Measurements from ENCODE around the gene USP34. TPM values are rescaled to one million over a fixed set of nuclear protein-coding genes. Genes with fewer than 3 reads are reported as not detected.

USP34 gene
- total and polyA plus RNA-seq, 4 donors, result 13.4 to 82.7 (median 51.1) TPM

GRCh38 chr2:61416871-61417645 lies 53.8 kb downstream of the USP34 start:
- no peaks in the 10 kb centered on the region for H3K9me3 ChIP-seq (ENCODE audit: control insufficient read depth in 4 of 4, low read length in 3 of 4)
- DNase-seq (ENCODE audit: low spot score), result no peak
- H3K27ac ChIP-seq (ENCODE audit: low read depth in 1 of 2, low read length in 2 of 2), result no peak overlapping the region
- H3K27me3 ChIP-seq (ENCODE audit: control insufficient read depth in 4 of 4, insufficient read depth in 4 of 4, low read length in 3 of 4), result no peaks in the 10 kb centered on the region
- WGBS, result 91% methylated on average over 9 of the region's 9 CpGs
- TF ChIP-seq HNF4G (IDR thresholded peaks at IDR 0.05) (no peak), TAF1 (conservative IDR thresholded peaks at IDR 0.05) (no peak), ZBTB33 (IDR thresholded peaks at IDR 0.05) (no peak), JUND (IDR thresholded peaks at IDR 0.05) (no peak), HNF4A (conservative IDR thresholded peaks at IDR 0.05) (no peak), RXRA (IDR thresholded peaks at IDR 0.05) (no peak), YY1 (IDR thresholded peaks at IDR 0.05) (no peak), MAX (IDR thresholded peaks at IDR 0.05) (no peak), RAD21 (IDR thresholded peaks at IDR 0.05) (no peak), CTCF (IDR thresholded peaks at IDR 0.05; ENCODE audit: low read depth, low read length, missing input control) (no peak), SP1 (IDR thresholded peaks at IDR 0.05) (no peak), GABPA (IDR thresholded peaks at IDR 0.05 in 1 of 2, conservative IDR thresholded peaks at IDR 0.05 in 1 of 2) (no peak), NR2F2 (IDR thresholded peaks at IDR 0.05) (no peak)
- no peaks in the 10 kb centered on the region for H3K36me3 ChIP-seq (ENCODE audit: control insufficient read depth in 4 of 4, insufficient read depth in 3 of 4, low read depth in 1 of 4, low read length in 3 of 4)
- H3K4me3 ChIP-seq (ENCODE audit: low read depth in 1 of 3, low read length in 3 of 3), result no peak overlapping the region
- H3K9ac ChIP-seq (ENCODE audit: low read depth in 1 of 2, low read length in 2 of 2), result no peak overlapping the region
- H3K4me1 ChIP-seq (ENCODE audit: control insufficient read depth in 4 of 4, insufficient read depth in 4 of 4, low read length in 3 of 4), result peaks cover 0 to 17% (median 11%) of the 10 kb centered on the region in 4 donors

GRCh38 chr2:61415265-61415664 lies 55.6 kb downstream of the USP34 start:
- Histone ChIP-seq H3K4me1 (ENCODE audit: control insufficient read depth in 4 of 4, insufficient read depth in 4 of 4, low read length in 3 of 4) (peaks cover 0 to 16% (median 4%) of the 10 kb centered on the region in 4 donors), H3K27ac (ENCODE audit: low read depth in 1 of 2, low read length in 2 of 2) (no peak overlapping the region), H3K9me3 (ENCODE audit: control insufficient read depth in 4 of 4, low read length in 3 of 4) (no peaks in the 10 kb centered on the region), H3K9ac (ENCODE audit: low read depth in 1 of 2, low read length in 2 of 2) (no peak overlapping the region), H3K4me3 (ENCODE audit: low read depth in 1 of 3, low read length in 3 of 3) (no peak overlapping the region), H3K36me3 (ENCODE audit: control insufficient read depth in 4 of 4, insufficient read depth in 3 of 4, low read depth in 1 of 4, low read length in 3 of 4) (no peaks in the 10 kb centered on the region), H3K27me3 (ENCODE audit: control insufficient read depth in 4 of 4, insufficient read depth in 4 of 4, low read length in 3 of 4) (no peaks in the 10 kb centered on the region)
- no peak for DNase-seq (ENCODE audit: low spot score)
- WGBS, result 89% methylated on average over 1 of the region's 1 CpG
- TF ChIP-seq ATF3 (IDR thresholded peaks at IDR 0.05) (no peak), MAX (IDR thresholded peaks at IDR 0.05) (no peak), YY1 (IDR thresholded peaks at IDR 0.05) (no peak), NR2F2 (IDR thresholded peaks at IDR 0.05) (no peak), TAF1 (conservative IDR thresholded peaks at IDR 0.05) (no peak), RAD21 (IDR thresholded peaks at IDR 0.05) (no peak), JUND (IDR thresholded peaks at IDR 0.05) (no peak), FOXA1 (IDR thresholded peaks at IDR 0.05) (no peak), REST (IDR thresholded peaks at IDR 0.05) (no peak), ZBTB33 (IDR thresholded peaks at IDR 0.05) (no peak), SP1 (IDR thresholded peaks at IDR 0.05) (no peak), GABPA (IDR thresholded peaks at IDR 0.05 in 1 of 2, conservative IDR thresholded peaks at IDR 0.05 in 1 of 2) (no peak), CTCF (IDR thresholded peaks at IDR 0.05; ENCODE audit: low read depth, low read length, missing input control) (no peak), RXRA (IDR thresholded peaks at IDR 0.05) (no peak), FOXA2 (IDR thresholded peaks at IDR 0.05) (no peak)

Measured in liver (tissue), 9 donors.